DMS79 treated with DMSO at 0.1 percent for 48 hours (cell line): Measurements from ENCODE around the gene HS3ST3B1.

ENCODE experiments used
- DNase-seq: peaks from one replicate; lab custom pipeline; 2025; lab: John Stamatoyannopoulos, UW

HS3ST3B1 gene

DNA sequence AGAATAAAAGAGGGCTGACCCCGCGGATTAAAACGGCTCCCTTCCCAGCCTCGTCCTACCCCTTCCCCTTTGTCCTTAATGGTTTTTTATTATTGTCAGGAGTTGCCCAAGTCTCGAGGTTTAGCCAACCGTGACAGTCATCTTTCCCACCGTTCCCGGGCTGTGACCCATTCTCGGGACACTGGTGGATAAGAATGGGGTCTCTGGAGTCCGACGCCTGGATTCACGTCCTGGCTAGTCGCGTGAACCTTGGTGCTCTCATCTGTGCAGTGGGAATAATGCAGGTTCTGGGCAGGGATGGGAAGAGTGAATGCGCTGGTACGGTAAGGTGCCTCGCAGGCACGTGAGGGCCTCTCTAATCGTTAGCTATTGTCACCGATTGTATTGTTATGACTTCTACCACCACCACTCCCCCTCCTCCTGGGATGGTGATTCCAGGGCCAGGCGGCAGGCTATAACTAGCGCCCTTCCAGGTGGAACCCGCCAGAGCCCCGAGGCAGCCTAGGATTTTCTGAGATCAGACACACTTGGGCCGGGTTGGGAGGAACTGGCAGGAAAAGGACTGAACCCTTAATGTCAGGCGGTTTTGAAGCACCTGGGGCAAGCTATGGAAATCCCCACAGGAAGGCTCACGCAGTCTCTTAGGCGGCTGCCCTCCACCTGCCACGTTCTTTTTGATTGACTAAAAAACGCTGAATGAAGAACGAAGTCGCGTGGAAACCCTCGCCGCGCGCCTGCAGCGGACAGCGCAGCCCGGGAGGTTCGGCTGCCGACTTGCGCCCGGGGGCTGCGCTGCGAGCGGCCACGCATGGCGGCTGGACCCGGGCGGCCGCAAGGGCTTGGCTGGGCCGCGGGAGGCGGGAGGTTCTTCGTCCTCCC lies 2.7 kb downstream of the HS3ST3B1 start:
- no peak for DNase-seq

DNA sequence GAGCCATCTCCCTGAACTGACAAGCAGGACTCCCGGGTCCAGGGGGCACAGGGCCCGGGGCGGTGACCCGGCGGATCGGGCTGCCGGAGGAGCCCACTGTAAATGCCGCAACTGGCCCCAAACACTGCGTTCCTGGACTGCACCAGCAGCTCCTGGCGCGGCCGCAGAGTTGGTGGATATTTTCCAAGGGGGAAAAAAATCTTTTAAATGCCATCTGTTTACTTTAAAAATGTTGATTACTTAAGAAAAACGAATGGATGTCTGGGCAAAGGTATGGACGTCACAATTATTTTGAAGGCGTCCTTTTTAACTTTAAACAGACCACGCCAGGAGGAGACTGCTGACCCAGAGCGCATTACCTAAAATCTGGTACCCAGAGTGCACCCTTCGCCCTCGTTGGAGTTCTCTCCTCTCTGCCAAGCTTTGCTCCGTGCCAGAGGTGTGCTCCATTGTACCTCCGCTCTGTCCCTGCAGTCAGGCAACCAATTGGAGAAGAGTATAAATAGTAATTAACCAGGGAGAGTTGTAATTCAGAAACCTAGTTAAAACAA lies 3.4 kb downstream of the HS3ST3B1 start:
- DNase-seq = no peak

DNA sequence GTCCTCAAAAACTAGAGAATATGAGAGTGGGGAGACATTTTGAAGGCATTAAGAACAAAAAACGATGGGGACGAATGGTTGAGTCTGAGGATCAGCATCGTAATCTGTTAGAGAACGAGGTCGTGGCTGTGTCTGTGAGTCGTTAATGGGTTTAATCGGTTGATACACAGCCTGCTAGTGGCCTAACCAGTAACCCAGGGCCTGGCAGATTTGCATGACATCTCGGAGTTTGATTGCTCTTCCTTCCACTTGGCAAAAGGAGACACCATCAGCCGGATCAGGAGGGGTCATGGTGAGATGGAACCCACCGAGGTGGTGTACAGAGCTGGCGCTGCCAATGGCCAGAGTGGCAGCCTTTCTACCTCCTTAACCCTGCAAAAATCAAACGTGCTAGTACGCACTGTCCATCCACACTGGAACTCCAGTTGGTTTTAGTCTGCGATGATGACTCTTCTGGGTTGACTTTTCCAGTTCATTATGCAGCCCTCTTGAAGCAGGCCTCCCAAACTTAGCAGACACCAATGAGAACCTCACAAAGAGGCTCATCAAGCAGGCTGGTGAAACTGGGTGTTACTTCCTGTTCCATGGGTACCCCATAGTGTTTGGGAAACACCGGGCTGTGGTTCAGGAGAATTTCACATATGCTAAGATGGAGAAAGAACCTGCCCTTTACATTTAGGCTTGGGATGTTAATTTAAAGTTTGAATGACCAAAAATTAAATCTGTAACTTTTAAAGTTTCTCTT lies 4.1 kb downstream of the HS3ST3B1 start:
- DNase-seq = no peak

DNA sequence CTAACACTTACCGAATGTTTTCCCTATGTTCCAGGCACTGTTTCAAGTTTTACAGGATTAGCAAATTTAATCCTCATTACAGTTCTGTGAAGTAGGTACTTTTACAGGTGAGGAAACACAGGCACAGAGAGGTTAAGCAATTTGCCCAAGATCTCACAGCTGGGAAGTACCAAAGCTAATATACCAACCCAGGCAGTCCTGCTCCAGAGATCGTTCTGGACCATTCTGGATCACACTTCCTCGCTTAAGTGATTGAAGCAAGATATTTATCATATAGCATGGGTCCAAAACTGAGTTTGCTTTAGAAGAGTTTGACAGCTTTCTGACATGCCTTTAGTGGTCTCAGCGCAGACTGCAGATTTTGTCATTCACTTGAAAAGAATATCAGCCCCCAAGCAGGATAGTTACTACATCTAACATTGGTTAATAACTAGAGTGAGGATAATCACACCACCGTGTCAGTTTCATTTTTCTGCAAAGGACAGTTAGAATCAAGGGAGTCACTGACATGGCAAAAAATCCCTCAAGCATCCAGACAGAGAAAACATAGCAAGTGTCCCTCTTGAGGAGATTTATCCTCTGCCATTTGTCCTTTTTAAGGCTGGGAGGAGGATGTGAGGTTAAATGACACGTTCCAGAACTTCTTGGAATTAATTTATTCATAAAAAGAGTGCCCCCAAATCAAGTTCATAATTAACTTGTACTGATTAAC lies 5.1 kb downstream of the HS3ST3B1 start:
- DNase-seq = no peak

DNA sequence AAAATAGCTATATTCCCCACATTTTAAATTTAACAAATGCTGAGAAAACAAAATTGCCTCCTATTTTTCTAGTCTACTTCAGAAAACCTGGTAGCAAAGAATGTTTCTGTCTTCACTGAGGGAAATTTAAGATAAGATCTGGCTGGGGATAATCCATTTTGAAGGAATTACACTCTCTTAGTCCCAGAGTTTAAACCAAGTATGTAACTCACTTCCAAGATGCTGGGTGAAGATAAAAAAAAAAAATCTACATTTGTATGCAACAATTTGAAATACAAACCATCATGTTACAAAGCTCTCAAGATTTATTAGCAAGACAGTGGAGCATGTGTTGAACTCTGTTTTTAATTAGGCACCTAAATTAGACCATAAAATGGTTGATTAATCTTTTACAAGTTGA lies 5.7 kb downstream of the HS3ST3B1 start:
- no peak for DNase-seq

DNA sequence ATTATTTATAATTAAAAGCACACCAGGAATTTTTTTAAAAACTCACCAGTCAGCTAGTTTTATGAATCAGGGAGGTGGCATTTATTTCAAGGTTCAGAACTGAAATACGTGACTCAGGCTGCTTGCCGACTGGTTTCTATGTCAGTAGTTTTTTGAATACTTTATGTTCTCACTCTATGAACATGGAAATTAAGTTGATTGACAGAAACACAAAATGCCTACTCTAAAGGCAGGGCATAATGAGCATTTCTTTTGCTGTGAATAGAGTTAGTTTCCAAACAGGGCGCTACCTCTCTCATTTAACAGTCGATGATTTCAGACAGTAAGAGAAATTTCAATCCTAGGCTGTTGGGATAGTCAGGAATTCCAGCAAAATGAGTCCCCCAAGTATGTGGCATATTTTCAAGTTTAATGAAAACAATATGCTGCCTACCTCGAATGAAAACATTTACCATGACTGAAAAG lies 6.7 kb downstream of the HS3ST3B1 start:
- no peak for DNase-seq

DNA sequence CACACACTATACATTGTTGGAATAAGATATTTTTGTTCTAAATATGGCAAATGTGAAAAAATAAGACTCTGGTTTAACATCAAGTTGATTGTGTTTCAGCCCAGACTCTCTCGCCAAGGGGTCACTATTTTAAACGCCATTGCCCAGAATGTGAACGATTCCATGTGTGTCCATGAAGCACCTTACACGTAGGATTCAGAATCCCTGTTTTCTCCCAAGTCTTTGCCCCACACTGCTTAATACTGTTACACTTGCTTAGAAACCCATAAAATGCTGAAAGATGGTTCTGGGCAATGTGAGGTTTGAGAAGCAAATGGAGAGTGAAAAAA lies 7.7 kb downstream of the HS3ST3B1 start:
- no peak for DNase-seq

DNA sequence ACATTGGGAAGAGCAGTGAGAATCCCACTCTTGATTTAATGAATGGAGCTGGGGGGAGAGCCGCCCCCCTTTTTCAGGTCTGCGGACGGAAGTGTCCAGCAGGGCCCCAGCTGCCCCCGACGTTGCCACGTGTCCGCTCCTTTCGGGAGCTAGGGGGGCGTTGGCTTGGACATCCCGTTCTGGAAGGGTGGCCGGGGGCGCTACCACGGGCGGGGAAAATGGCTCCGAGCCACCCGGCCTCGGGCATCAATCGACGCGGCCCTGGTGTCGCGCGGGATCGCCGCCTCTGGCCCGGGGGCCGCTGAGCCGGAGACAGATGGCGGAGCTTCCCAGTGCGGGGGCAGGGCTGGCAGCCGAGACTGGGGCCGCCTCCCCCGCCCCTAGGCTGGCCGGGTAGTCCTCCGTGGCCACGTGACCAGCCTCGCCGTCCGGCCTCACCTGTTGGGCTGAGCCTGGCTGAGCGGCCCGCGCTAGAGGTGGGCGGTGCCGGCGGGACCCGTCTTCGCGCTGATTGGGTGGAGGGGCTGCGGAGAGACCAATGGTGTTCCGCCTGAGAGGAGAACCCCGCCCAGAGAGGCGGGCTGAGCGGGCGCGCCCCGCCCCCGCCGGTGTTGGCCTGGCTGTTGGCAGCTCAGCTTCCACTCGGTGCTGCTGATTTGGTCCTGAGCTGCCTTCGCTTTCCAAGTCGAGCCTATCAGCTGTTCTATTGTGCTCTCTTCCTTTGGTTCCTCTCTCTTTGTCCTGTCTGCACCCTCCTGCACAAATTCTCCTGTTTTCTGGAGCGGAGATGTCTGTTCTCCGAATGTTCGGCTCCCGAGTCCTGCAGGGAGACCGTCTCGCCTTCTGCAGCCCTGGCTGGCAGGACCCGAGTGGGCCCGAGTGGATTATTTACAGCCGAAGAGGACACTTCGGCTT lies 8.3 kb downstream of the HS3ST3B1 start:
- DNase-seq = peak; percentile 54

DNA sequence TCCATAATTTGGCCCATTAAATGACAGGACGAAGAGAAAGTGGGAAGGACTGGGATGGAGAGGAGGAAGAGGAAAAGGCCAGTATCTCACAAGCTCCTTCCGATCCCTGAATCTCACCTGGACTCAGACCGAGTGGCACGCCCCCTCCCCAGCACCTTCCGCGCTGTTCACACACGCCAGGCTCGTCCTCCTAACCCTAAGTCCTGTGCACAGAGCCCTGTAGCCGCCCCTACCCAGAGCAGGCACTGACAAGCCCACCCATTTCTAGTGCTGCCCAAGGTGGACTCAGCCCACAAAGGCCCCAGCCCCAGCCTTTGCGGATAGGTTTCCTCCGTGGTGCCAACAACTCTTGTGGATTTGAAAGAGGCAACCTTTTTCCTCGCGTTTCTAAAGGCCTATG lies 9.2 kb downstream of the HS3ST3B1 start:
- DNase-seq = no peak

DNA sequence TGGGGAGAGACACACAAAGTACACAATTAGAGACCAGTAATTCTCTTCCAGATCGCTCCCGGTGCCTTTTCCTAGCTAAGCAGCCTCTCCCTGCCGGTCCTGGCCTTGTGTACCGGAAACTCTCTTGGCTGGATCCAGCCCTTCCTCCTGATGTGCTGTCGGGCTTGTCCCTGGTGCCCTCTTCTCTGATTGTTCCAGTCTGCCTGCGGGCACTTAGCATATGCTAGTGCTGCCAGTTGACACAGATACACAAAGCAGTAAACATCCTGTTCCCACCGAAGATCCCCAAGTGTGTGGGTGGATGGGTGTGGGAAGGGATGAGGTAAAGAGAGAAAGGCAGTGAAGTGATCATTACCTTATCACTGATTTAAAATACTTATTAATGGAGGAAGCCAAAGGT lies 9.7 kb downstream of the HS3ST3B1 start:
- no peak for DNase-seq

DNA sequence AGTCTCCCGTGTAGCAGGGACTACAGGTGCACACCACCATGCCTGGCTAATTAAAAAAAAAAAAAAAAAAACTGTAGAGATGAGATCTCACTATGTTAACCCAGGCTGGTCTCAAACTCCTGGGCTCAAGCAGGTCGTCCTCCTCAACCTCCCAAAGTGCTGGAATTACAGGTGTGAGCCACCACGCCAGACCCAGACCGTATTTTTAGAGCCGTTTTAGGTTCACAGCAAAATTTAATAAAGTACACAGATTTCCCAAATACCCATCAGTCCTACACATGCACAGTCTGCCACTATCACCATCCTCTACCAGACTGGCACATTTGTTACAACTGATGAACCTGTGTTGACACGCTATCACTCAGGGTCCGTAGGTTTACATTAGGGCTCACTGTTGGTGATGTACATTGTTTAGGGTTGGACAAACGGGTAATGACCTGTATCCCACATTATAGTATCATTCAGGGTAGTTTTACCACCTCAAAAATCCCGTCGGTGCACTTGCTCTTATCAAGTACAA lies 10.4 kb downstream of the HS3ST3B1 start:
- no peak for DNase-seq

DNA sequence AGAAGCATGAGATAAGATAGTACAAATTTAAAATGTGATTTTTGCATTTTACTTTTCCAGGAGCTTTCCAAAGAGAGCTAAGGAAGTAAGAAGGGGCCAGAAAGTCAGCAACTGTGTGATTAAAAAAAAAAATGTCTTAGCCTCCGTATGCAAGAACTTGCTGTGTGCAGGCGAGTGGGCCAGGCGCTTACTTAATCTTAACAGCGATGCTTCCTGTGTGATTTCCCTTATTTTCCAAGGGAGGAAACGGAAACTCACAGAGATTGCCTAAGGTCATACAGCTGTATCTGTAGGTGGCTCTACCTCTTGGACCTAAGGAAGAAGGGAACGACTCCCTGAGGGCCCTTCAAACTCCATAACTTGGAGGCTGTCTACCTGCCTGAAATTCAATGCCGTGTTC lies 11.1 kb downstream of the HS3ST3B1 start:
- DNase-seq = no peak

DNA sequence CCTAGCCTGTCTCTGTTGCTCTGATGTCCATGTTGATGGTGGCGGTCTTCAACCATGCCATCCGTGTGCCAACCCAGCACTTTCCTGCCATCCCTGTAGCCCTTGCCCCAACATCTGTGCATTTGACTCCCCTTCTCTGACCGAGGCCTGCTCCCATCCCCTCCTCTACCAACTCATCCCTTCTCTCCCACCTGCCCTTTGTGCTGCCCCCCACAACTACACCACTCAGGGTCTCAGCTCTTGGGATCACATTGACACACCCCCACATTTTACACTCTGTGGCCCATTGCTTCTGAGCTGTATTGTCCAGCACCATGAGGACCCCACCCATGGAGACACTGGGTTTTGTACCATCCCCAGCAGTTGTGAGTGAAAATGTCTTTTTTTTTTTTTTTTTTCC lies 11.6 kb downstream of the HS3ST3B1 start:
- no peak for DNase-seq

DNA sequence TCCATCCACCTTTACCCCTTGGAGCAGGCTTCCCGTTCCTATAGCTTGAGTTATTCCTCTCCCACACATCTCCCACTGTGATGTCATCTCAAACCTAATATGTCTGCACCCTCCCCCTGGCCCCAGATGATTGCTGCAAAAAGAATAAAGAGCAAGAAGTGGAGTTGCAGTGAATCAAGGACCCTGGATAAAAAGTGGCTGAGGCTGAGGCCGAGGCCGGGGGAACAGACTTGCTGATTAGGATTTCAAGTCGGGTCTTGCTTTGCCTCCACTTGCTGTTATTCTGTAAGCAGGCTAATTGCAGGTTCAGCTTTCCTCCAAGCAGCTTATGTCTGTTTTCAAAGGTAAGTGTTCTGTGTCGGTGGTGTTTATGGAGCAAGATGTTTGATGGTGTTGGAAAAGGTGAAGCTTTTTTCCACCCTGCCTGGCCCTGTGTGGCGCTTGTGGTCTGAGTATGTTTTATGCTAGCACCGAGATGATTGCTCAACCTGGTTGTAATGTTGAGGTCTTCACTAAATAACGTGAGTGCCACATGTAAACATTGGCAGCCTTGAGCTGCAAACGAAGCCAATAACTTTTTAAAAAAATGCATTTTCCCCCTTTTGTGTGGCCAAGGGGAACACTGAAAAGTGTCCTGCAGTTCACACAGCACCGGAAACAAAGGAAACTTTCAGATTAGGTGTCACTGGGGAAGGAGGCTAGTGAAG lies 15.4 kb downstream of the HS3ST3B1 start:
- no peak for DNase-seq

DNA sequence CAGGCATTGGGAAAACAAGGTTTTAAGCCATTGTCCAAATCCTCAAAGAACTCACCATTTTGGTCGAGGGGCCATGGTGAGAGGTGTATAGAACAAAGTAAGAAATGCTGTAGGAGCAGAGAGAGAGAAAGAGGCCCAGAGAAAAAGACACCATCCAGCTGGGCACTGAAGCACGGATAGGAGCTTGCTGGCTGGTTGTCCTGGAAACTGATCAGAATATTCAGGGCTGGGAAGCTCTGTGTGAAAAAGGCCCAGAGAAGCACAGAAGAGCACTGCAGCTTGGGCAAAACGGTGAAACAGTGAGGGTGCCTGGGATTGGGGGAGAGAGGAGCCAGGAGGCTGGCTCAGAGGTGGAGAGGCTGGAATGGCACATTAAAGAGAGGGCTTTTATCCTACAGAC lies 16.5 kb downstream of the HS3ST3B1 start:
- no peak for DNase-seq

DNA sequence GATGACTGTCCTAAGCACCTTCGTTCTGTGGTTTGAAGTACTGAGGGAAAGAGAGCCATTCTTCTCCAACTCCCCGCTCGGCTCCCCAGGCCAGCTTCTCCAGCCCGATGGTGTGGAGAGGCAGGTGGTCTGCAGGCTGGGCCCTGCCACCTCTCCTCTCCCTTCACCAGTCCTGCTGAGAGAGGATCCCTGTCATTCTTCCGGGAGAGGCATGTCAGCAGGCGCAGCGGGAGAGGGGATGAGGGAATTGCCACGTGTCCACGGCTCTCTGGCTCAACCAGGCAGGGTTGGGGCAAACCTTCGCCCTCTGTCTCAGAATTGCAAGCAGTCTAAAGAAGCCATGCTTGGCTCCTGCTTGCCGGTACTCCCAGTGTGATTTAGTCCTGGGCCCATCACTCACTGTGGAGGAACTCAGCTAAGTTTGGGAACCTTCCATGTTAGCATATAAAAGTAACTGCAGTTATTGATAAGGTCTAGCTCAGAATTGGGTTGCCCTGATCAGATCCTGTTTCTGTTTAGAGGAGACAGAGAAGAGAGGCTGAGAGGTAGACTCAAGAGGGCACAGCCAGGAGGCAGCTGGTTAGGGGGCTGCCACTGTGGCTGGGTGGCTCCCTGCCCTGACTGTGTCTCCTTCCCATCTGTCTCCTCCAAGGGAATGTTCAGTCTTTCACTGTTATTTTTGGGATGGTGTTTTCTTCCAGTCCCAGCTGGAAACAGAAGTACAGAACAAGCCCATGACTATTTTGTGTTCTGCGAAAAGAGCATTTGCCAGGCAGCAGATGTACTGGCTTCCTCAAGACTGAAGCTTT lies 17.4 kb downstream of the HS3ST3B1 start:
- DNase-seq = no peak

DNA sequence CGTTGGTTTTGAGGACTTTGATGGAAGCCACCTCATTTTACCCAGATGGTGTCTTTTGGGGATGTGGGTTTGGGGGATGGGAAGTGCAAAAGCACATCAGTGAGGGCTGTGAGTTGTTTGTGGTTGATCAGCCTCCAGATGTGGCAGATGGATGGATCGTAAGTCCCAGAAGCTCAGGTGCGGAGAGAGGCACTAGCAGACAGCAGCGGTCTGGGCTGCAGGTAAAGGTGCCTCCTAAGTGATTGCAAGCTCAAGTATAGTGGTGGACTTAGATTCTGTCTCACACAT lies 18.0 kb downstream of the HS3ST3B1 start:
- no peak for DNase-seq

DNA sequence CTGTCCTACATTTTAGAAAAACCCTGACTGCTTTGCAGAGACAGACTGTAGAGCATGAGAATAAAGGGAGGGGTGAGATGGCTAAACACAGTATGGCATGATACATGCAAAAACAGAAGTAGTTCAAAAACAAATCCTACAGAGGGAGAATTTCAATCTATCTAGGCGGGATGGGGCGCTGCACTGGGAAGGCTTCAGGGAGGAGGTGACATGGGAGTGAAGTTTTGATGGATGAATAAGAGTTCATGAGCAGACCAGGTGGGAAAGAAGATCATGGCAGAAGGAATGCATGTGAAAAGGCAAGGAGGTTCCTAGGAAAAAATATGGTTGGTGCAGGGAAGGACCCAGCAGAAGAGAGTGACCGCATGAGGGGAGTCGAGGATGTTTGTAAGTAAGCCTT lies 19.2 kb downstream of the HS3ST3B1 start:
- DNase-seq = no peak

DNA sequence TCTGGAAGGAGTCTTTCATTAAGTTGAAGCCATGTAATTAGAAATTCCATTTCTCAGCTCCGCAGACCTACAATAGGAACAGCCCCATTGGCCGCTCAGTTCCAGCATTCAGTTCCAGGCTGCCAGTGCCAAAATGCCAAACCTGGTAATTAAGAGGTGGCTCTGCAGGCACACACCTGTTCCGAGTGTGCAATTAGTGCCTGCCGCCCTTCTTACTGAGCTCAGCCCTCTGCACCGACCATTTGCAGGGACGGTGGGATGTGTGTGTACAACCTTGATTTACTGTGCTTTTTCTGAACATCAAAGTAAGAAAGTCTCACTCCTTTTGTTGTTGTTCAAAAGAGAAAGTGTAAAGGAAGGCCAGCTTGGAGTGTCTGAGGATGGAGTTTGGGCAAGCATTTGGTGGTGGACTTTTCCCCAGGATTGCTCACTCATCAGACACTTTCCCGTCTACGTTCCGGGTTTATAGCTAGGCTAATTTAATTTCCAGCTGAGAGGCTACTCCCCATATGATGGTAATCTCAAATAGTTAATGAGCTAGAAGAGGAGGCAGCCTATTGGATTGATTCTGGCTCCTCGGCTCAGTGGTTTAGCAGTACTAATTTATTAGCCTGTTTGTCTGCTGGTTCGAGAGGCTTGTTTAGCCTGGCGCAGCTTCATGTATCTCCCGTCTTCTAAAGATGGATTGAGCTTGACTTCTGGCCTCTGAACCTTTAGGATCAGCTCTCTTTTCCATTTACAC lies 20.0 kb downstream of the HS3ST3B1 start:
- peak; percentile 14 for DNase-seq
